ENCODE measurements around the gene RTN4RL2. TPM values are rescaled to one million over a fixed set of nuclear protein-coding genes. Genes with fewer than 3 reads are reported as not detected.
A peak's percentile ranks its signal among the peaks of the same experiment; 100 is the strongest.

The RTN4RL2 gene
- total RNA-seq, 1 donor from 2014 or later, result not detected

DNA sequence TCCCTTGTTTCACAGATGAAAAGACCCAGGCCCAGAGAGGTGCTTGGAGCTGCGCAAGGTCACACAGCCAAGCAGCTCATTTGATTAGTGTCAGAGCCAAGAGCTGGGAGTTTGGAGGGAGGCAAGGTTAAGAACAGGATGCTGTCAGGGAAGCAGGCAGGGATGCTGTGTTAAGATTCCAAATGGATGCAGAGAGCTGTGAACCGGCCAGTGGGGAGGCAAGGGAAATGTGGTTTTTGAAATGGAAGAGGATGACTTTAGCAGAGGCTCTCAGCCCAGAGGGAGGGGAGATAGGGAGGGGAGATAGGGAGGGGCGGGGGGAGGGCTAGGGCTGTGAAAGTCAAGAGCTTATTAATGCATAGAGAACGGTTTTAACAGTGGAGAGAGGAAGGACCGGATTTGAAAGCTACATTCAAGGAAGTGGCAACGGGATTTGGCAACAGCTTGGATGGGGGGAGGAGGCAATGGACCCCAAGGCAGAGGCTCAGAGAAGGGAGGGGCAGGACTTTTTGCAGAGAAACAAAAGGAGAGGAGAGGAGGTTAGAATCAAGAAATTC lies 13.0 kb downstream of the RTN4RL2 start:
- no peak for DNase-seq (ENCODE audit: low spot score)
- H3K4me3 Mint-ChIP-seq (ENCODE audit: low read depth), result no peak overlapping the region
- no peak overlapping the region for H3K27ac Mint-ChIP-seq
- no peaks in the 10 kb centered on the region for H3K9me3 Mint-ChIP-seq
- peaks cover 32% of the 10 kb centered on the region for H3K27me3 Mint-ChIP-seq (ENCODE audit: low read depth)
- H3K4me1 Mint-ChIP-seq (ENCODE audit: low read depth), result peaks cover 19% of the 10 kb centered on the region
- no peaks in the 10 kb centered on the region for H3K36me3 Mint-ChIP-seq (ENCODE audit: low read depth)
- intact Hi-C loops (cut with micrococcal nuclease), result no loop called here

- Mint-ChIP-seq H3K4me1 (ENCODE audit: low read depth) (peaks cover 19% of the 10 kb centered on the region), H3K36me3 (ENCODE audit: low read depth) (no peaks in the 10 kb centered on the region), H3K4me3 (ENCODE audit: low read depth) (no peak overlapping the region), H3K27me3 (ENCODE audit: low read depth) (peaks cover 37% of the 10 kb centered on the region), H3K27ac (no peak overlapping the region), H3K9me3 (no peaks in the 10 kb centered on the region)
- DNase-seq (ENCODE audit: low spot score), result peak; percentile 22
- intact Hi-C loops (cut with micrococcal nuclease), result no loop called here
Observed at GRCh38 chr11:57474017-57474802, 13.9 kb downstream of the RTN4RL2 start.

DNA sequence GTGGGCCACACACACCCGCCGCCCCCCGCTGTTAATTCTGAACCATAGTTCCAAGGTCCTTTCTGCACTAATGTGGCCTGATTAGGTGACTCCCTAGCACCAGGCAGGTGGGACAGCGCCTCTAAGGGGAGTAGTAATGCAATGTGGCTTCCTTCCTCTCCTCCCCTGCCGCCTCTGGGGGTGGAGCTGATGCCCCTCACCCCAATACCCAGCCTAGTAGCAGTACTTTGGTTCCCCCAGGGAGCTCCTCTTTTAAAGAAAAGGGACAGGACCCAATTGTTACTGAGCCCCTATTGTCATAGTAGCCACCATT lies 14.4 kb downstream of the RTN4RL2 start:
- H3K4me3 Mint-ChIP-seq (ENCODE audit: low read depth), result no peak overlapping the region
- peaks cover 40% of the 10 kb centered on the region for H3K27me3 Mint-ChIP-seq (ENCODE audit: low read depth)
- intact Hi-C loops (cut with micrococcal nuclease), result no loop called here
- H3K27ac Mint-ChIP-seq, result no peak overlapping the region
- no peaks in the 10 kb centered on the region for H3K36me3 Mint-ChIP-seq (ENCODE audit: low read depth)
- peaks cover 20% of the 10 kb centered on the region for H3K4me1 Mint-ChIP-seq (ENCODE audit: low read depth)
- no peaks in the 10 kb centered on the region for H3K9me3 Mint-ChIP-seq
- no peak for DNase-seq (ENCODE audit: low spot score)

DNA sequence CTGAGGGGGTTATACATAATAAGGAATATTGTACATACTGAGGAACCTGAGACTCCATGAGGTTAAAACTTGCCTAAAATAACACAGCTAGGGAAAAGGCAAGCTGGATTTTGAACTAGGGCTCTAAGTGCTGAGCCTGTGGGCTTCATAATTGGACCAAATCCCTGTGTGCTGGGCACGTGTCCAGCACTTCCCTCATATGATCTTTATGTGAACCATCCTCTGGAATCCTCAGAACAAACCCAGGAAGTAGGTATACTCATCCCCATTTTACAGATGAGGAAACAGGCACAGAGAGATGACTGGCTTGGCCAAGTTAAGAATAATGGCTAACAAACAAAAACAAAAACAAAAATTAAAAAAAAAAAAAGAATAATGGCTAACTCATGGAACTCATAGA lies 14.9 kb downstream of the RTN4RL2 start:
- intact Hi-C loops (cut with micrococcal nuclease), result no loop called here
- Mint-ChIP-seq H3K36me3 (ENCODE audit: low read depth) (no peaks in the 10 kb centered on the region), H3K4me1 (ENCODE audit: low read depth) (peaks cover 22% of the 10 kb centered on the region), H3K27me3 (ENCODE audit: low read depth) (peaks cover 41% of the 10 kb centered on the region), H3K9me3 (no peaks in the 10 kb centered on the region), H3K4me3 (ENCODE audit: low read depth) (no peak overlapping the region), H3K27ac (no peak overlapping the region)
- no peak for DNase-seq (ENCODE audit: low spot score)

DNA sequence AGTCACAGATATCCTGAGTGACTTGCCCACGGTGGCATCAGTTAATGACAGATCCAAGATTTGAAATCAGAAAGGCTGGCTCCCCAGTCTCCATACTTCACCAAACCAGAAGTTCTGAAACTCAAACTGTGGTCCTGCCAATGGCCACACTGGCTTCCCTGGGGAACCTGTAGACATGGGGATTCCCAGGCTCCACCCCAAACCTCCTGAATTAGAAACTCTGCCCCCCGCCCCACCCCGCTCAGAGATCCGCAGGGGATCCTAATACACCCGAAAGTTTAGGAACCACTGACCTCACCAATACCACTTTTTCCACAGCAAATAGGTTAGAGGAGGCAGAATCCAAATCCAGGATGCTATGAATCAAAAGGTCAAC lies 15.3 kb downstream of the RTN4RL2 start:
- H3K27ac Mint-ChIP-seq, result no peak overlapping the region
- H3K4me3 Mint-ChIP-seq (ENCODE audit: low read depth), result no peak overlapping the region
- no peaks in the 10 kb centered on the region for H3K36me3 Mint-ChIP-seq (ENCODE audit: low read depth)

DNA sequence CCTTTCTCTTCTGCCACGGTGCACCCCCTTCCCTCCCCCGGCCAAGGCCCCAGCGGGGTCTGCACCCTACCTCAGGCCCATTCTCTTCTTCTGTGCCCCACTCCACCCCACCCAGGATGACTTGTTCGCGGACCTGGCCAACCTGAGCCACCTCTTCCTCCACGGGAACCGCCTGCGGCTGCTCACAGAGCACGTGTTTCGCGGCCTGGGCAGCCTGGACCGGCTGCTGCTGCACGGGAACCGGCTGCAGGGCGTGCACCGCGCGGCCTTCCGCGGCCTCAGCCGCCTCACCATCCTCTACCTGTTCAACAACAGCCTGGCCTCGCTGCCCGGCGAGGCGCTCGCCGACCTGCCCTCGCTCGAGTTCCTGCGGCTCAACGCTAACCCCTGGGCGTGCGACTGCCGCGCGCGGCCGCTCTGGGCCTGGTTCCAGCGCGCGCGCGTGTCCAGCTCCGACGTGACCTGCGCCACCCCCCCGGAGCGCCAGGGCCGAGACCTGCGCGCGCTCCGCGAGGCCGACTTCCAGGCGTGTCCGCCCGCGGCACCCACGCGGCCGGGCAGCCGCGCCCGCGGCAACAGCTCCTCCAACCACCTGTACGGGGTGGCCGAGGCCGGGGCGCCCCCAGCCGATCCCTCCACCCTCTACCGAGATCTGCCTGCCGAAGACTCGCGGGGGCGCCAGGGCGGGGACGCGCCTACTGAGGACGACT lies 15.9 kb downstream of the RTN4RL2 start:
- intact Hi-C loops (cut with micrococcal nuclease), result no loop called here
- DNase-seq (ENCODE audit: low spot score), result no peak
- Mint-ChIP-seq H3K27ac (no peak overlapping the region), H3K36me3 (ENCODE audit: low read depth) (no peaks in the 10 kb centered on the region), H3K27me3 (ENCODE audit: low read depth) (peaks cover 49% of the 10 kb centered on the region), H3K9me3 (no peaks in the 10 kb centered on the region), H3K4me1 (ENCODE audit: low read depth) (peaks cover 23% of the 10 kb centered on the region), H3K4me3 (ENCODE audit: low read depth) (no peak overlapping the region)

More for the DNA sequence above, 15.3 kb downstream of the RTN4RL2 start:
- H3K27me3 Mint-ChIP-seq (ENCODE audit: low read depth), result peaks cover 44% of the 10 kb centered on the region
- no peaks in the 10 kb centered on the region for H3K9me3 Mint-ChIP-seq
- H3K4me1 Mint-ChIP-seq (ENCODE audit: low read depth), result peaks cover 23% of the 10 kb centered on the region
- intact Hi-C loops (cut with micrococcal nuclease), result no loop called here
- no peak for DNase-seq (ENCODE audit: low spot score)

DNA sequence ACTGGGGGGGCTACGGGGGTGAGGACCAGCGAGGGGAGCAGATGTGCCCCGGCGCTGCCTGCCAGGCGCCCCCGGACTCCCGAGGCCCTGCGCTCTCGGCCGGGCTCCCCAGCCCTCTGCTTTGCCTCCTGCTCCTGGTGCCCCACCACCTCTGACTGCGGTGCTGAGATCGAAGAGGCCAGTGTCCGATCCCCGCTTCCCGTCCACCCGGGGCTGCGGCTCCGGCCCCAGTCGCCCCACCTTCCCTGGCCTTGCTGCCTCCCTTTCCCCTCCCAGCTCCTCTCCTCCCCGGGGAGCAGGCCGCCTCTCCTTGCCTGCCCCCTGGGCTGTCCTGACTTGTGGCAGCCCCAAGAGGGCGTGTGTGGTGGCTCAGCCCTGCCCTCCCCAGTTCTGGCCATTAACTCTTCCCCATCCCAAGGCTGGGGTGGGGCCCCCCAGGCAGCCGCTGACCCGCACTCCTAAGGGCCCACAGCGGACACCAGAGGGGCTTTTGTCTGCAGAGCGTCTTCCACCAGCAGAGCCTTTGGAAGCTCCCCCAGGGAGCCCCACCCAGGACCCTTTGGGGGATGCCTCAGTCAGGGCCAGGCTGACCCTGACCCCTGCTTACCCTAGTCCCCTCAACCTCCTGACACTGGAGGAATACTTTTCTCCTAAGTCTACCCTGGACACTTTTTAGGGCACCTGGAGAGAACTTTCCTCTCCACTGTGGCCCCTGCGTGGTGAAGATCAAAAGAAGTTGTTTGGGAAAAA lies 16.6 kb downstream of the RTN4RL2 start:
- Mint-ChIP-seq H3K9me3 (no peaks in the 10 kb centered on the region), H3K4me3 (ENCODE audit: low read depth) (peak overlapping the region; percentile 18), H3K27ac (no peak overlapping the region), H3K27me3 (ENCODE audit: low read depth) (peaks cover 55% of the 10 kb centered on the region), H3K4me1 (ENCODE audit: low read depth) (peaks cover 23% of the 10 kb centered on the region), H3K36me3 (ENCODE audit: low read depth) (no peaks in the 10 kb centered on the region)
- DNase-seq (ENCODE audit: low spot score), result no peak
- intact Hi-C loops (cut with micrococcal nuclease), result no loop called here

GRCh38 chr11:57477507-57478189 lies 17.3 kb downstream of the RTN4RL2 start:
- Mint-ChIP-seq H3K27me3 (ENCODE audit: low read depth) (peaks cover 59% of the 10 kb centered on the region), H3K4me1 (ENCODE audit: low read depth) (peaks cover 23% of the 10 kb centered on the region)
- intact Hi-C loops (cut with micrococcal nuclease), result no loop called here

GRCh38 chr11:57479021-57479663 lies 18.8 kb downstream of the RTN4RL2 start:
- Mint-ChIP-seq H3K27me3 (ENCODE audit: low read depth) (peaks cover 55% of the 10 kb centered on the region), H3K9me3 (no peaks in the 10 kb centered on the region), H3K27ac (no peak overlapping the region), H3K36me3 (ENCODE audit: low read depth) (no peaks in the 10 kb centered on the region), H3K4me3 (ENCODE audit: low read depth) (no peak overlapping the region), H3K4me1 (ENCODE audit: low read depth) (peaks cover 18% of the 10 kb centered on the region)
- intact Hi-C loops (cut with micrococcal nuclease), result no loop called here
- DNase-seq (ENCODE audit: low spot score), result no peak

More at GRCh38 chr11:57477507-57478189, 17.3 kb downstream of the RTN4RL2 start:
- no peaks in the 10 kb centered on the region for H3K36me3 Mint-ChIP-seq (ENCODE audit: low read depth)
- DNase-seq (ENCODE audit: low spot score), result no peak
- H3K27ac Mint-ChIP-seq, result no peak overlapping the region
- no peak overlapping the region for H3K4me3 Mint-ChIP-seq (ENCODE audit: low read depth)
- H3K9me3 Mint-ChIP-seq, result no peaks in the 10 kb centered on the region

DNA sequence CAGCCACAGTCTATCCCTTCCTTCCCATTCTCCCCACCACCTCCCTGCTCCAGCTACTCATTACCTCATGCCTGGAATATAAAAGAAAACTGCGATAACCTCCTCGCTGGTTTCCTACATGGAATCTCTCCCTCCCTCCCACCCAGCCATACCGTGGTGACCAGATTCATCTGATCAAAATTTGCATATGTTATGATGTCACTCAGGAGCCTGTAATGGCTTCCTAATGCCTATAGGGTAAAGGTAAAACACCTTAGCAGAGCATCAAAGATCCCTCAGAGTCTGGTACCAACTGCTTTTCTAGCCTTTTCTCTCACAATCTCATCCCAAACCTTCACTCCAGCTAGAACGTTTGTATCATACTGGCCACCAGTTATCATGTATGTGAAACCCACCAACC lies 19.6 kb downstream of the RTN4RL2 start:
- Mint-ChIP-seq H3K27me3 (ENCODE audit: low read depth) (peaks cover 55% of the 10 kb centered on the region), H3K9me3 (no peaks in the 10 kb centered on the region)

GRCh38 chr11:57480409-57481137 lies 20.2 kb downstream of the RTN4RL2 start:
- Mint-ChIP-seq H3K4me3 (ENCODE audit: low read depth) (no peak overlapping the region), H3K27ac (no peak overlapping the region), H3K4me1 (ENCODE audit: low read depth) (peaks cover 12% of the 10 kb centered on the region), H3K27me3 (ENCODE audit: low read depth) (peaks cover 53% of the 10 kb centered on the region), H3K9me3 (no peaks in the 10 kb centered on the region), H3K36me3 (ENCODE audit: low read depth) (peaks cover 5% of the 10 kb centered on the region)
- DNase-seq (ENCODE audit: low spot score), result peak; percentile 61
- intact Hi-C loops (cut with micrococcal nuclease), result loop anchor here (1.0 to 5.0 kb wide), 3 partner anchors 23 to 135 kb away; partner anchors contain the start of gene UBE2L6

More for the DNA sequence above, 19.6 kb downstream of the RTN4RL2 start:
- no peak for DNase-seq (ENCODE audit: low spot score)
- intact Hi-C loops (cut with micrococcal nuclease), result loop anchor here (1.0 to 5.0 kb wide), 3 partner anchors 23 to 135 kb away; partner anchors contain the start of gene UBE2L6
- Mint-ChIP-seq H3K4me1 (ENCODE audit: low read depth) (peaks cover 13% of the 10 kb centered on the region), H3K4me3 (ENCODE audit: low read depth) (no peak overlapping the region), H3K36me3 (ENCODE audit: low read depth) (peaks cover 2% of the 10 kb centered on the region), H3K27ac (no peak overlapping the region)

All from activated T-helper 2 cell treated with anti-CD3 and anti-CD28 coated beads, Interferon-gamma antibody, Interleukin-2, Interleukin-4, amounts not matched to agents 10 μg/mL and 5 μg/mL and 100 μg/mL, durations not matched to agents 14 hours and 24 hours and 36 hours (primary cell).